ENCODE results near the gene BRD2.

DNA sequence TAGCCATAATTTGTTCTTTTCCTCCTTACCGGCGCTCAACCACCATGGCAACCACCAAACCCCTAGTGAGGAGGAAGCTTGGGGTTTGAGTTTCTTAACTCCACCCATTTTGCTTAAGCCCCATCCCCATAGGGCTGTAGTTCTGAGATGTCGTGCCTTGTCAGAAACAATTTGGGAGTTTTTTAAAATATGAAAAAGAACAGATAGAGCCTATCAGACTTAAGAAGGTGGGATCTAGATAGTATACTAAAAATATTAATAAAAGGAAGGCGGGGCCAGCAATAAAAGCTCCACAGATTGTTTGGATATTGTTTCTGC is 5.6 kb downstream of the BRD2 start:
- TF ChIP-seq POLR2A (IDR thresholded peaks at IDR 0.05) (no peak), CTCF (IDR thresholded peaks at IDR 0.05) (no peak)

Data from heart left ventricle (tissue), 13 donors.